ENCODE results near the gene BACH2. TPM values are rescaled to one million over a fixed set of nuclear protein-coding genes. Genes with fewer than 3 reads are reported as not detected.

Gene BACH2
- total and polyA plus RNA-seq, 2 of the 4 experiments (the other 2 are of a cell fraction) = 1.3 to 1.4 TPM

DNA sequence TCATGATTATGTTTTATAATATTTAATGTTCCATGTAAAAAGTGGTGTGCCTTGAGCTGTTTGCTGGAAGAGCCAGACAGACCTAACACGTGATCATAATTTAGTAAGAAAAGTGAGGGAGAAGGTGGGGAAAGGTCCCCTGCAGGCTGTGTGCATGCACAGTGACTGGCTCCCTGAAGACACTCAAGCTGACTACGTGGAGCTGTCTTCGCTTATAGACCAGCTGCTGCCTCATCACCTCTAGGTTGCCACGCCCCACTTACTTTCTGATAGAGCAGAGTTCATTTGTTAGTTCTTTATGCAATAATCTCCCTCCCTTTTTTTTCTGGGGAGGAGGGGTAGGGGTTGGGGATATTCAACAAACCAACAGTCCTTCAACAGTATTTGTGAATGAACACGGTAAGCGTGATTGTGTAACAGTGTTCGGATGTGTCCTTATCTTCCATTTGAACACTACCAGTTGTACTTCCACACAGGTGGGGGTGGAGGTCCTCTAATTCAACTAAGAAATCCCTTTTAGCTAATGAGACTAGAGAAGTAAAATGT lies 157.3 kb downstream of the BACH2 start:
- Histone ChIP-seq H2BK20ac (ENCODE audit: low read depth, low read length) (no peak overlapping the region), H2BK15ac (ENCODE audit: low read depth, low read length) (no peak overlapping the region), H3K79me1 (ENCODE audit: low read depth in 1 of 2, low read length in 2 of 2) (no peaks in the 10 kb centered on the region), H3K27me3 (ENCODE audit: control insufficient read depth, insufficient read depth, low read length) (no peaks in the 10 kb centered on the region), H2BK5ac (ENCODE audit: low read depth, low read length, poor library complexity, severe bottlenecking) (no peak overlapping the region), H3K4me2 (ENCODE audit: low read depth, low read length) (no peak overlapping the region), H3K4ac (ENCODE audit: low read depth, low read length) (no peak overlapping the region), H4K91ac (ENCODE audit: insufficient read depth, low read depth, low read length) (no peak overlapping the region; the same call in 1 of the 2 replicates), H2AFZ (replicated peaks; ENCODE audit: low read length, poor library complexity) (no peak overlapping the region), H4K5ac (ENCODE audit: low read depth, low read length) (no peak overlapping the region), H2AK5ac (ENCODE audit: low read depth, low read length) (no peak overlapping the region), H4K20me1 (ENCODE audit: insufficient read depth, low read length) (no peaks in the 10 kb centered on the region), H3K4me1 (ENCODE audit: control insufficient read depth, insufficient read depth, low read length) (peaks cover 12% of the 10 kb centered on the region), H3K23ac (ENCODE audit: low read depth, low read length) (no peak overlapping the region), H2AK9ac (replicated peaks; ENCODE audit: low read depth, low read length, poor library complexity) (no peak overlapping the region), H3K14ac (replicated peaks; ENCODE audit: low read depth, low read length) (0 out of 2 replicates have a peak overlapping the region, but pooled peaks have one; percentile 19), H3K18ac (ENCODE audit: low read depth, low read length) (no peak overlapping the region), H3K27ac (ENCODE audit: insufficient read depth, low read length) (no peak overlapping the region), H2BK120ac (ENCODE audit: low read depth, low read length) (no peak overlapping the region), H3K9me3 (ENCODE audit: control insufficient read depth, insufficient read depth, low read length) (no peaks in the 10 kb centered on the region), H3K9me1 (ENCODE audit: insufficient read depth, low read length) (peaks cover 7% of the 10 kb centered on the region), H4K8ac (ENCODE audit: low read depth in 2 of 2, low read length in 2 of 2) (no peak overlapping the region), H3K56ac (ENCODE audit: extremely low read depth, insufficient read depth, low read length) (no peak overlapping the region), H3K4me3 (ENCODE audit: insufficient read depth, low read depth, low read length) (no peak overlapping the region), H3K9ac (ENCODE audit: low read depth, low read length) (no peak overlapping the region), H3K36me3 (ENCODE audit: control insufficient read depth, insufficient read depth, low read length) (no peaks in the 10 kb centered on the region)
- no CpG with 5 or more reads among the region's 7 CpGs for WGBS, 2 experiments (ENCODE audit: extremely low coverage in 2 of 2, insufficient read length in 1 of 2)
- DNase-seq = no peak
- intact Hi-C loops (cut with micrococcal nuclease) = loop anchor here (5.0 kb wide), 2 partner anchors 78 to 158 kb away; partner anchors contain the start of gene BACH2
- in situ Hi-C loops (cut with MboI; ENCODE audit: low sequenced_read_pairs) = no loop called here
- BruUV-seq (replicated peaks) = no TSS peak
- dilution Hi-C loops (cut with HindIII; ENCODE audit: low sequenced_read_pairs, unreplicated experiment) = no loop called here
- no peak for ATAC-seq (ENCODE audit: low read depth)
- TF ChIP-seq CEBPB (IDR thresholded peaks at IDR 0.05; ENCODE audit: low read depth, low read length) = no peak; the same call in 1 of the 2 replicates
- no peak for TF ChIP-seq RAD21 (IDR thresholded peaks at IDR 0.05; ENCODE audit: low read length)
- TF ChIP-seq MAZ (IDR thresholded peaks at IDR 0.05; ENCODE audit: borderline replicate concordance, low read depth, low read length) = no peak
- TF ChIP-seq MXI1 (IDR thresholded peaks at IDR 0.05; ENCODE audit: borderline replicate concordance, low read depth, low read length) = no peak
- POLR2A ChIA-PET (ENCODE audit: unreplicated experiment) = no interaction called here
- CTCF ChIA-PET = no interaction called here
